Hematopoietic multipotent progenitor cell treated with erythropoietin and hydrocortisone succinate and interleukin-3 and kit ligand, for 8 days (in vitro differentiated cells): ENCODE measurements around the gene MAGI2.
"Not testable (repeated sequence)": the region's sequence is repeated elsewhere in the genome, so short reads cannot be mapped to it uniquely, and the experiment has no call there.

Experiments
- DNase-seq: peaks from one replicate; pipeline ENCODE4 v3.0.0-alpha.2; 2015

MAGI2 gene

GRCh38 chr7:78383096-78383880 is 1070.2 kb downstream of the MAGI2 start:
- no peak for DNase-seq

DNA sequence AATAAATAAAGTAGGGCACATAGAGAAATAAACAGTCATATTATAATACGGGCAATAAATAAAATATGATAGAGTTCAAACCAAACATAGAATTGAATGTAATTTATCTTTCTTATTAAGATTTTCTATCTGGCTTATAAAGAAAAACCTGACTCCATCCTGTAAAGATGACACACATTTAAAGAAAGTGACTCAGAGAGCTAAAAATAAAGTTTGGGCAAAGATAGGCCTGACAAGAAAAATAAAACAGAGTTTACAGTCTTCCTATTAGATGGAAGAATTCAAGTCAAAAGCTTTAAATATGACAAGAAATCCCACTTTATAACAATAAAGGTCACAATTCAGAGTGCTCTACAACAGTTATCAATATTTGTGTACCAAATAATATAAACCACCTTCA is 1074.3 kb downstream of the MAGI2 start:
- DNase-seq = no peak

DNA sequence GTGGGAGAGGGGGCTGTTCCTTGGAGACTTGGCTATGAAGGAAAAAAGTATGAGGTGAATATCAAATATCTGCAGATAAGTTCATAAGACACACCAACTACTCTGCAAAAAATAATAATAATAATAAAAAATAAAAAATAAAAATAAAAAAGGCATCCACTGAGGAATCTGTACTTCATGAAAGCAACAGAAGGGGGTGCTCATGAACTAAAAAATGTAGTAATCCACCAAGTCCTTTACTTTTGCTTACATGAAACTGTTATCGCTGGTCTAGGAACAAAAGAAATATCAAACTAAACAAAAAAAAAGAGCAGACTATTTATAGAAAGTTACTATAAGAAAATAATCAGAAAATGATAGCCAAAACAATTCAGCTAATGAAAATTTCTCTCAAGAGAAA is 1075.9 kb downstream of the MAGI2 start:
- DNase-seq = no peak

GRCh38 chr7:78370936-78371335 is 1082.5 kb downstream of the MAGI2 start:
- no peak for DNase-seq

DNA sequence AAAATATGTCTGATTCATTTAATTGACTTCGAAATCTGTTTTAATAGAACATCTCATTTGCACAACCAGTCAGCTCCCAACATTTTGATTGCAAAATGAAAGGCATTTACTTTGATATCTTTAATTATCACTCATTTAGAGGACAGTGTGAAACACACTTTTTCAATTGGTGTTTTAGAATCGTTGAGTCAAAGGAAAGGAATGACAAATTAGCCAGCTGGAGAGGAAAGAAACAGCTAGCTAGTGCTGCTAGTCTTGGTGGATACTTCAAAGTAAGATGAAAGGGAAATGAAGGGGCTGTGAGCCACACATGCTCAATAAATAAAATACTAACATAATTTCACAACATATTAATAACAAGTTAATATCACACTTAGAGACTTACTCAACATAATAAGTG is 1084.7 kb downstream of the MAGI2 start:
- DNase-seq = no peak

GRCh38 chr7:78367280-78367773 is 1086.1 kb downstream of the MAGI2 start:
- no peak for DNase-seq

DNA sequence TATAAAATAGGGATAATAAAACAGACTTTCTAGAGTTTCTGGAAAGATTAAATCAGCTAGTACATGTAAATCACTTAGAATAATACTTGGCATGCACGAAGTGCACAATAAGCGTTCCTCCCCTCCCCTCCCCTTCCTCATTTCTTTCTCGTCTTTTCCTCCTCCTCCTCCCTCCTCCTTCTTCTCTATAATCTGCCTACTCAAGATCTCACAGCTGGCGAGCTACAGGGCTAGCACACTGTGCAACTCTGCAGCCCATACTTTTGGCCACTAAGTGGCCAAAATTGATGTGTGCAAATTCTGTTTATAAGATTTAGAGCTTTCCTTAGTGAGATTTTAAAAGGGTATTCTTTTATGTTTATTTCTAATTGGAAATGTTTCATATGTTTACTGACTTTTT is 1089.6 kb downstream of the MAGI2 start:
- DNase-seq = no peak

GRCh38 chr7:78359836-78360235 is 1093.6 kb downstream of the MAGI2 start:
- DNase-seq = no peak

DNA sequence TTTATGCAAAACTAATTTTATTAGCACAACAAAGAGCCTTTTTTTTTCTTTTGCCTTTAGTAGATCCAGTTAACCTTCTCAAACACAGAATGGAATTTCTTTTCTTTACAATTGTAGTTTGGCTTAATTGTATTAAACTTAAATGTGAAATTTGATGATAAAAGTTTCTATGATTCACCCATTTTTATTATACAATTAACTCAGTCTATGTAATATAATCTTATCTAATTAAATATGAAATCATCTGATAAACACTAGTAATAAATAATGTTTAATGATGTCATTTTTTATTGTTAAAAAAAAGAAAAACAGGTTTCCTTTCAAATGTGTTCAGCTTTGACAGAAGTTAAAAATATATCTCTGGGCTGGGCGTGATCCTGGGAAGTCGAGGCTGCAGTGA is 1095.8 kb downstream of the MAGI2 start:
- no peak for DNase-seq

DNA sequence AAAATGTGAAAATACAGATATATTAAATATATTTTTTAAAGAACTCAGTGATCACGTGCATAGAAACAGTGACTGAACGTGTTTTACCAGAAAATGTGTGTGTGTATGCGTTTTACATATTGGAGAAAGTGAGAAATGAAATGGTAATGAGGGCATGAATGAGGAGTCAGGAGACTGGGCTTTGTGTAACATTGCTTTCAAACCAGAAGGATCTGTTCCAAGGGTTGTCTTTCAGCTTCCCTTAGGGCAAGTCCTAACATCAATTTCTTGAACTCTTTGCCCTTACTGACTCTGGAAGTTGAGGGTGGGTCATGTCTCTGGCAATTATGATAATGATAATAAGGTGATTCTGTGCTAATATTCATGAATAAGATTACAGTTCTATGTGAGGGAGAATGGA is 1097.6 kb downstream of the MAGI2 start:
- DNase-seq = no peak

DNA sequence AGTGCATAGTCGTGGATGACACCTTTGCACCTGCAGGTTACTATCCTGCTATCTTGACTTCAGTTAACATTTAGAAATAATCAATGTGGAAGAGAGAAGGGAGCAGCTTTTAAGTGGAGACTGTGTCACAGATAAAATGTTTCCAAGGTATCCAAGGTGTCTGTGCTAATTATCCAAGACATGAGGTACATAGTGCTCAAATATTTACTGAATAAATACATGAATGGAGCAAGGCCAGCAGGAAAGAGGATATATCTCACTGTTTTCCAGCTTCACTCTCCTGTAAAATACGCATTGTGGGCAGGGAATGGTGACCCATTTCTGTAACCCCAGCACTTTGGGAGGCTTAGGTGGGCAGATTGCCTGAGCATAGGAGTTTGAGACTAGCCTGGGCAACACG is 1102.5 kb downstream of the MAGI2 start:
- no peak for DNase-seq

GRCh38 chr7:78350391-78350790 is 1103.1 kb downstream of the MAGI2 start:
- DNase-seq = no peak

- DNase-seq = no peak
Observed at GRCh38 chr7:78346827-78347226, 1106.6 kb downstream of the MAGI2 start.

GRCh38 chr7:78345979-78346378 is 1107.5 kb downstream of the MAGI2 start:
- DNase-seq = no peak

- DNase-seq = no peak
Observed at GRCh38 chr7:78345293-78345911, 1108.1 kb downstream of the MAGI2 start.

- DNase-seq = no peak
Observed at GRCh38 chr7:78334426-78334825, 1119.0 kb downstream of the MAGI2 start.

GRCh38 chr7:78333530-78334425 is 1119.7 kb downstream of the MAGI2 start:
- no peak for DNase-seq

- DNase-seq = no peak
Observed at GRCh38 chr7:78329001-78329655, 1124.3 kb downstream of the MAGI2 start.

DNA sequence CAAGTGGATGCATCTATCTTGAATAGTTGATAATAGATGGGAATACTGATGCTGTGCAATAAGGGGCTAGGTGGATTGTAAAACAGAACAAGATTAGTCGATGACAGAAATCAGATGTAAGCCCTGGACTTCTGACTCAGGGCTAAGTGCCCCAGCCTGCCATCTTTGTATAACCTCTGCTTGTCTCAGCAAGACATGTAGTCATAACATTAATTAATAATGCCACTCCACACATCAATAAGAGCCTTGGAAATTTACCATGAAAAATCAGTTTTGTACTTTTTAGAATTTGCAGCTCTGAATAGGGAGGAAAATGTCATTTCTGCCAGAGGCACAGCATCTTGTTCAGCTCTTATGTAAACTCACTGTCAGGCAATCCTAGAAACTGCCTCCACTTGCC is 1125.7 kb downstream of the MAGI2 start:
- DNase-seq = no peak

GRCh38 chr7:78326876-78327275 is 1126.6 kb downstream of the MAGI2 start:
- DNase-seq = no peak

DNA sequence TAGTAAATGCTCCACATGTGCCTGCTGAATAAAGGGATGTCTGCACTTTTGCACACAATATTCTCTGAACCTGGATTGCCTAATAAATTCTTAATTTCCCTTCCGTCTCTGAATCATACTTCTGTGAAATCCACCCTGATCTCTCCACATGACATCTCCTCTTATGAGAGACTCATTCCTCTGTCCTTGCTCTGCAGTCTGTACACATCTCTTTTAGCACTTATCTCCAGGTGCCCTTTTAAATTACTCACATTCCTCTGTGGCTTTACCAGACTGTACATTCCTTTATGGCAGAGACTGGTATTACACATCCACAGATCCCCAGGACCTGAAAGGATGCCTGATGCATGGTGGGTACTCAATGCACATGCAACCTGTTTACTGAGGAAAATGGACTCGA is 1127.3 kb downstream of the MAGI2 start:
- no peak for DNase-seq

DNA sequence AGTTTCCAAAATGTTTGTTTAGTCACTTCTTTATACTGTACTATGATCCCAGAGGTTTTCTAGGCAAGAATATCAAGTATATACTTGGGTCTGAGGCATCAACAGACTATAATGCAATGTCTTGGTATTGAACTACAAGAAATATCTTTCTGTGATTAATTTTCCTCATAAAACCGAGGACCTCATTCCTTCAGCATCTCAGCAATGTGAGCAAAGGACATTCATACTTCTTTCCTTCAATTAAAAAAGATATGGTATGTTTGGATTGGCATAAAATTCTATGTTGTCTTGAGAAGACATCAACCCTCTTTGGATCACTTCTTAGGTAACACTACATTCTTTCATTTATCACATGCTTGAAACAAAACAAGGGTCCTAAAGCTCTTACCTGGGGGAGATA is 1130.3 kb downstream of the MAGI2 start:
- DNase-seq = no peak

GRCh38 chr7:78322231-78322630 is 1131.2 kb downstream of the MAGI2 start:
- not testable (repeated sequence) for DNase-seq
